ENCODE data around the gene RAB13.

The RAB13 gene

GRCh38 chr1:153944005-153944826 lies 41.9 kb downstream of the RAB13 start:
- Histone ChIP-seq H2AFZ (ENCODE audit: low read length) (no peak overlapping the region), H3K4me1 (ENCODE audit: low read length) (peaks cover 5% of the 10 kb centered on the region), H3K4me3 (ENCODE audit: low read length) (peak overlapping the region; percentile 91; the same call in 1 of the 2 replicates), H3K27me3 (replicated peaks; ENCODE audit: insufficient read depth, low read length) (no peaks in the 10 kb centered on the region), H3K9me2 (replicated peaks; ENCODE audit: insufficient read depth, low read length) (no peaks in the 10 kb centered on the region), H3K9ac (ENCODE audit: low read length) (peak overlapping the region; percentile 86; the same call in 1 of the 2 replicates), H3K79me2 (ENCODE audit: low read length) (peaks cover 28% of the 10 kb centered on the region), H3K27ac (ENCODE audit: low read length) (peak overlapping the region; percentile 85; the same call in 1 of the 2 replicates), H3K9me3 (replicated peaks; ENCODE audit: insufficient read depth, low read length) (no peaks in the 10 kb centered on the region), H3K36me3 (replicated peaks; ENCODE audit: insufficient read depth, low read length) (no peaks in the 10 kb centered on the region), H3K4me2 (ENCODE audit: low read depth, low read length) (peak overlapping the region; percentile 89; the same call in 1 of the 2 replicates), H4K20me1 (ENCODE audit: insufficient read depth, low read length) (no peaks in the 10 kb centered on the region), H3F3A (ENCODE audit: insufficient read depth, low read length) (peaks cover 28% of the 10 kb centered on the region)
- no peak for DNase-seq
- no peak for TF ChIP-seq EZH2 (optimal IDR thresholded peaks at IDR 0.05; ENCODE audit: low read depth, low read length)
- no peak for TF ChIP-seq EZH2phosphoT487 (IDR thresholded peaks at IDR 0.05; ENCODE audit: low read length)
- no peak for TF ChIP-seq CTCF (IDR thresholded peaks at IDR 0.05; ENCODE audit: low read length)

DNA sequence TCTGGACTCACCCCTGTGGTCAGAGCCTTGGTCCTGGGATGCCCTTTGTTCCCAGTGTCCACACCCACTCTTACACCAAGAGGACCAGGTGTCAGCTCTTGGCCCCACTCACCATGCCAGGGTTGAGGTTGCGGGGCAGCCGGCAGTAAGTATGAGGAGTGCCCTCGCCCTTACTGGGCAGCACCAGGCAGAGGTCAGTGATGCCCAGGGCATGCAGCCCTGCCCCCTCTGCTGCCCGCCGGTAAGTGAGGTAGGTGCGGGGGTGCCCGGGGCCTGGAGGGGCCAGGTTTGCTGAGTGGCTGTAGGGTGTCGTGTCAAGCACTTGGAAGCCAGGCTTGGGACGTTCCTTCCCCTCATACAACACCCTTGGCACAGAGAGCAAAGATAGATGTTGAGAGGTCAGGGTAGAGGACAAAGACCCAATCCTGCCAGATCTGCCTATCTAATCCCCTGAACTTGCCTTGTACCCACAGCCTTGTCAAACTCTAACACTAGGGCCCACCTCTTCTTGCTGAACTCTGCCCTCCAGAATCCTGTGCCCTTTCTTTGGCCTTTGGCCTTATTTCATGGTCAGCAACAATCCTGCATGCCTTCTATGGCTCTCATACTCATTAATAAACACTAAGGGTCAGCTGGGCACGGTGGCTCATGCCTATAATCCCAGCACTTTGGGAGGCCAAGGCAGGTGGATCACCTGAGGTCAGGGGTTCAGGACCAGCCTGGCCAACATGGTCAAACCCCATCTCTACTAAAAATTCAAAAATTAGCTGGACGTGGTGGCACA lies 43.2 kb downstream of the RAB13 start:
- peaks cover 5% of the 10 kb centered on the region for H3K4me1 ChIP-seq (ENCODE audit: low read length)
- no peak for DNase-seq
- H3K27me3 ChIP-seq (replicated peaks; ENCODE audit: insufficient read depth, low read length): no peaks in the 10 kb centered on the region
- no peaks in the 10 kb centered on the region for H4K20me1 ChIP-seq (ENCODE audit: insufficient read depth, low read length)
- no peak overlapping the region for H3K9ac ChIP-seq (ENCODE audit: low read length)
- H3K4me2 ChIP-seq (ENCODE audit: low read depth, low read length): no peak overlapping the region
- TF ChIP-seq EZH2 (optimal IDR thresholded peaks at IDR 0.05; ENCODE audit: low read depth, low read length) (no peak), EZH2phosphoT487 (IDR thresholded peaks at IDR 0.05; ENCODE audit: low read length) (no peak), CTCF (IDR thresholded peaks at IDR 0.05; ENCODE audit: low read length) (no peak)
- H3K79me2 ChIP-seq (ENCODE audit: low read length): peaks cover 28% of the 10 kb centered on the region
- no peaks in the 10 kb centered on the region for H3K9me3 ChIP-seq (replicated peaks; ENCODE audit: insufficient read depth, low read length)
- no peaks in the 10 kb centered on the region for H3K9me2 ChIP-seq (replicated peaks; ENCODE audit: insufficient read depth, low read length)
- H2AFZ ChIP-seq (ENCODE audit: low read length): no peak overlapping the region
- no peak overlapping the region for H3K27ac ChIP-seq (ENCODE audit: low read length)
- H3K36me3 ChIP-seq (replicated peaks; ENCODE audit: insufficient read depth, low read length): no peaks in the 10 kb centered on the region
- H3K4me3 ChIP-seq (ENCODE audit: low read length): no peak overlapping the region
- H3F3A ChIP-seq (ENCODE audit: insufficient read depth, low read length): peaks cover 25% of the 10 kb centered on the region

DNA sequence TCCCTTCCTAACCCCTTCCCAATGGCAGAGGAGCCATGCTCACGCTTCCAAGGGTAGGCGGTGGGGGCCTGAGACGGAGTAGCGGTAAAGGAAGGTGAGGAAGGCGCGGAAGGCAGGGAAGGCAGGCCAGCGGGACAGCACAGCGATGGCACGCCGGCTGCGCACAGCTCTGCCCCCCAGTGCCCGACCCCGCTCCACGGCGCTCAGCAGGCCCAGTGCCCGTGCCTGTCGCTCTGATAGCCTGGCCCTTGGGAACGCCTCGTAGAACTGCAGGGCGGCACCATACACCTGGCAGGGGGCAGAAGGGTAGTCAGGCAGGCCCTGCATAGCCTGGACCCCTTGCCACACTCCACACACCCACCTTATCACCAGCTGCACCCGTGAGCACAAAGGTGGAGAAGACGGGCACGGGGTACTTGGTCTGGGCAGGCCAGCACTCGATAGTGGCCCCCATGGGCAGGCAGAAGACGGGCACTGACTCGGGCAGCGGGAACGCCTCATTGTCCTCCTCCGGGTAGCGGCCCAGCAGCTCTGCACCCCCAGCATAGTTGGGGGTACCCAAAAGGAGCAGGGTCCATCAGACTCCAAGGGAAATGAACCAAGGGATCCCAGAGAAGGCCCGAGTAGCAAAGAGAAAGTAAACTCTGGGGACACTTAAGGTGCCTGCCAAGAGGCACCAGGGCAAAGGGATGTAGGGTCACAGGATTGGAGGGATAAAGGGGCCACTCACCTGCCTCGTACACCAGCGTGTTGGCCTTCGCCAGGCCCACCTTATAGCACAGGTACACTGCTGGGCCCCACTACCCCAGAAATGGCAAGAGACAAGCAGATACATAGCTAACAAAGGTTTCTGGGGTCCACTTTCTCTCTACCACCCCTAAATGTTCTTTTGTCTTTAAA lies 44.1 kb downstream of the RAB13 start:
- H2AFZ ChIP-seq (ENCODE audit: low read length): no peak overlapping the region

More for the DNA sequence above, 44.1 kb downstream of the RAB13 start:
- no peak for DNase-seq
- no peaks in the 10 kb centered on the region; the same call in 1 of the 2 replicates for H3K36me3 ChIP-seq (replicated peaks; ENCODE audit: insufficient read depth, low read length)
- H3K4me3 ChIP-seq (ENCODE audit: low read length): no peak overlapping the region
- no peaks in the 10 kb centered on the region for H3K9me2 ChIP-seq (replicated peaks; ENCODE audit: insufficient read depth, low read length)
- no peak overlapping the region for H3K4me2 ChIP-seq (ENCODE audit: low read depth, low read length)
- no peaks in the 10 kb centered on the region for H3K9me3 ChIP-seq (replicated peaks; ENCODE audit: insufficient read depth, low read length)
- no peaks in the 10 kb centered on the region for H4K20me1 ChIP-seq (ENCODE audit: insufficient read depth, low read length)
- peaks cover 17% of the 10 kb centered on the region for H3F3A ChIP-seq (ENCODE audit: insufficient read depth, low read length)
- no peak overlapping the region for H3K27ac ChIP-seq (ENCODE audit: low read length)
- peaks cover 28% of the 10 kb centered on the region for H3K79me2 ChIP-seq (ENCODE audit: low read length)
- no peaks in the 10 kb centered on the region for H3K27me3 ChIP-seq (replicated peaks; ENCODE audit: insufficient read depth, low read length)
- TF ChIP-seq EZH2 (optimal IDR thresholded peaks at IDR 0.05; ENCODE audit: low read depth, low read length) (no peak), CTCF (IDR thresholded peaks at IDR 0.05; ENCODE audit: low read length) (no peak), EZH2phosphoT487 (IDR thresholded peaks at IDR 0.05; ENCODE audit: low read length) (no peak)
- no peak overlapping the region for H3K9ac ChIP-seq (ENCODE audit: low read length)
- peaks cover 5% of the 10 kb centered on the region for H3K4me1 ChIP-seq (ENCODE audit: low read length)
